ENCODE measurements around the gene DQX1. TPM values are rescaled to one million over a fixed set of nuclear protein-coding genes. Genes with fewer than 3 reads are reported as not detected.

DQX1 gene
- total RNA-seq, 3 donors from 2014 or later (not counting 1 experiment from before 2014, with no cell fraction given), result 0.21 to 0.43 TPM; not detected in 1

- intact Hi-C loops (cut with micrococcal nuclease), result loop anchor here (2.0 kb wide), 2 partner anchors 61 to 395 kb away; partner anchors contain the start of genes C2orf81 and WDR54
- WGBS (ENCODE audit: insufficient coverage), result 3% methylated on average over 80 of the region's 80 CpGs
- Histone ChIP-seq H3K9me3 (ENCODE audit: control insufficient read depth, insufficient read depth, low read length) (no peaks in the 10 kb centered on the region), H3K27ac (ENCODE audit: low read length) (peak overlapping the region; percentile 88), H3K36me3 (ENCODE audit: control insufficient read depth, insufficient read depth, low read length) (peaks cover 21% of the 10 kb centered on the region), H3K4me3 (ENCODE audit: low read length) (peak overlapping the region; percentile 81), H3K27me3 (ENCODE audit: control insufficient read depth, insufficient read depth, low read length) (no peaks in the 10 kb centered on the region), H3K4me1 (ENCODE audit: control insufficient read depth, insufficient read depth, low read length) (peaks cover 29% of the 10 kb centered on the region)
- TF ChIP-seq CTCF (IDR thresholded peaks at IDR 0.05), result no peak
- H3K4me1 Mint-ChIP-seq, result peaks cover 24 to 40% of the 10 kb centered on the region in 2 donors
- no peaks in the 10 kb centered on the region for H3K9me3 Mint-ChIP-seq
- peak overlapping the region; percentile 97 for H3K27ac Mint-ChIP-seq
- peaks cover 8% of the 10 kb centered on the region for H3K36me3 Mint-ChIP-seq
- peak; percentile 36 to 51 (median 41) for ATAC-seq
- H3K27me3 Mint-ChIP-seq (ENCODE audit: low read depth in 2 of 2), result no peaks in the 10 kb centered on the region
- peak in 1 of 2 donors; percentile 72 for DNase-seq
- H3K4me3 Mint-ChIP-seq, result peak overlapping the region; percentile 99
Observed at GRCh38 chr2:74481961-74482800, 43.9 kb downstream of the DQX1 start.

GRCh38 chr2:74481431-74481830, 44.6 kb downstream of the DQX1 start:
- Histone ChIP-seq H3K36me3 (ENCODE audit: control insufficient read depth, insufficient read depth, low read length) (peaks cover 21% of the 10 kb centered on the region), H3K27ac (ENCODE audit: low read length) (peak overlapping the region; percentile 88), H3K4me3 (ENCODE audit: low read length) (no peak overlapping the region), H3K9me3 (ENCODE audit: control insufficient read depth, insufficient read depth, low read length) (no peaks in the 10 kb centered on the region), H3K27me3 (ENCODE audit: control insufficient read depth, insufficient read depth, low read length) (no peaks in the 10 kb centered on the region), H3K4me1 (ENCODE audit: control insufficient read depth, insufficient read depth, low read length) (peaks cover 29% of the 10 kb centered on the region)
- DNase-seq (no peak), ATAC-seq (no peak)
- TF ChIP-seq CTCF (IDR thresholded peaks at IDR 0.05), result no peak
- Mint-ChIP-seq H3K27ac (peak overlapping the region in 1 of 2 donors; percentile 97), H3K27me3 (ENCODE audit: low read depth in 2 of 2) (no peaks in the 10 kb centered on the region), H3K36me3 (peaks cover 5% of the 10 kb centered on the region), H3K4me3 (peak overlapping the region; percentile 17), H3K4me1 (peaks cover 23 to 34% of the 10 kb centered on the region in 2 donors), H3K9me3 (no peaks in the 10 kb centered on the region)
- intact Hi-C loops (cut with micrococcal nuclease), result no loop called here
- WGBS (ENCODE audit: insufficient coverage), result 71% methylated on average over 3 of the region's 3 CpGs

GRCh38 chr2:74474899-74475298, 51.1 kb downstream of the DQX1 start:
- Histone ChIP-seq H3K27me3 (ENCODE audit: control insufficient read depth, insufficient read depth, low read length) (no peaks in the 10 kb centered on the region), H3K36me3 (ENCODE audit: control insufficient read depth, insufficient read depth, low read length) (peaks cover 22% of the 10 kb centered on the region), H3K27ac (ENCODE audit: low read length) (no peak overlapping the region), H3K4me1 (ENCODE audit: control insufficient read depth, insufficient read depth, low read length) (peaks cover 24% of the 10 kb centered on the region), H3K9me3 (ENCODE audit: control insufficient read depth, insufficient read depth, low read length) (no peaks in the 10 kb centered on the region), H3K4me3 (ENCODE audit: low read length) (no peak overlapping the region)
- Mint-ChIP-seq H3K27ac (peak overlapping the region; percentile 0 to 98), H3K9me3 (no peaks in the 10 kb centered on the region), H3K27me3 (ENCODE audit: low read depth in 2 of 2) (no peaks in the 10 kb centered on the region), H3K36me3 (no peaks in the 10 kb centered on the region), H3K4me1 (peaks cover 25 to 27% of the 10 kb centered on the region in 2 donors), H3K4me3 (no peak overlapping the region)
- DNase-seq, result no peak
- 96% methylated on average over 5 of the region's 5 CpGs for WGBS (ENCODE audit: insufficient coverage)
- TF ChIP-seq CTCF (IDR thresholded peaks at IDR 0.05), result no peak
- no peak for ATAC-seq
- intact Hi-C loops (cut with micrococcal nuclease), result no loop called here
